GM23338 (cell line): Measurements from ENCODE around the gene VSTM2L. TPM values are rescaled to one million over a fixed set of nuclear protein-coding genes. Genes with fewer than 3 reads are reported as not detected.

Source experiments
- EZH2phosphoT487 ChIP-seq: fragments of 200-600 bp; sonication (generic); IDR thresholded peaks from one replicate; pipeline ENCODE4 v1.8.1; 2018; ENCODE audit warnings: antibody characterized with exemption; ENCODE audit not compliant: unreplicated experiment
- NANOG ChIP-seq: IDR thresholded peaks from 2 replicates; pipeline ENCODE4 v1.6.1; 2016; ENCODE audit warnings: antibody characterized with exemption, borderline replicate concordance
- STAT1 ChIP-seq: IDR thresholded peaks from one replicate; pipeline ENCODE4 v1.6.1; 2016; ENCODE audit warnings: antibody characterized with exemption; ENCODE audit not compliant: unreplicated experiment
- ZNF462 ChIP-seq: fragments of 250-450 bp; sonication (Bioruptor Pico); IDR thresholded peaks from 2 replicates; pipeline ENCODE4 v1.5.0; 2020; ENCODE audit warnings: mild to moderate bottlenecking, moderate library complexity
- polyA plus RNA-seq: library from polyadenylated mRNA; unstranded; fragments of >200 nt; fragmentation: Nextera tagmentation; extraction: Ambion mirVana; gene quantifications from 2 replicates; pipeline ENCODE4 v1.2.1, GENCODE V29; 2016
- total RNA-seq: library from RNA; depleted of rRNA; stranded (reverse); fragments of >200 nt; shearing (Covaris generic); gene quantifications from 2 replicates; pipeline ENCODE4 v1.2.3, GENCODE V29; 2014
- TF ChIP-seq, protein P1 (sequence below), 2 experiments: fragments of 200-600 bp in 1 of 2; sonication (generic) in 1 of 2; conservative IDR thresholded peaks; 2 replicates each; pipeline versions ENCODE4 v1.5.1 to v1.6.1; 2016 to 2017; ENCODE audit warnings: antibody characterized with exemption in 2 of 2, low read depth in 2 of 2, mild to moderate bottlenecking in 2 of 2, moderate library complexity in 1 of 2

Gene VSTM2L
- total and polyA plus RNA-seq, 2 experiments from 2014 or later = 0.60 to 1.9 TPM

- TF ChIP-seq ZNF462 (CRISPR knock-in tag) = no peak
- TF ChIP-seq STAT1 = no peak
- TF ChIP-seq EZH2phosphoT487 = no peak
- TF ChIP-seq, protein P1, sequence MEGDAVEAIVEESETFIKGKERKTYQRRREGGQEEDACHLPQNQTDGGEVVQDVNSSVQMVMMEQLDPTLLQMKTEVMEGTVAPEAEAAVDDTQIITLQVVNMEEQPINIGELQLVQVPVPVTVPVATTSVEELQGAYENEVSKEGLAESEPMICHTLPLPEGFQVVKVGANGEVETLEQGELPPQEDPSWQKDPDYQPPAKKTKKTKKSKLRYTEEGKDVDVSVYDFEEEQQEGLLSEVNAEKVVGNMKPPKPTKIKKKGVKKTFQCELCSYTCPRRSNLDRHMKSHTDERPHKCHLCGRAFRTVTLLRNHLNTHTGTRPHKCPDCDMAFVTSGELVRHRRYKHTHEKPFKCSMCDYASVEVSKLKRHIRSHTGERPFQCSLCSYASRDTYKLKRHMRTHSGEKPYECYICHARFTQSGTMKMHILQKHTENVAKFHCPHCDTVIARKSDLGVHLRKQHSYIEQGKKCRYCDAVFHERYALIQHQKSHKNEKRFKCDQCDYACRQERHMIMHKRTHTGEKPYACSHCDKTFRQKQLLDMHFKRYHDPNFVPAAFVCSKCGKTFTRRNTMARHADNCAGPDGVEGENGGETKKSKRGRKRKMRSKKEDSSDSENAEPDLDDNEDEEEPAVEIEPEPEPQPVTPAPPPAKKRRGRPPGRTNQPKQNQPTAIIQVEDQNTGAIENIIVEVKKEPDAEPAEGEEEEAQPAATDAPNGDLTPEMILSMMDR (conservative IDR thresholded peaks at IDR 0.05; ENCODE audit: low read depth in 2 of 2) = no peak
- TF ChIP-seq NANOG = no peak
Observed at GRCh38 chr20:37856932-37857660, 45.8 kb upstream of the VSTM2L start (continued).
